ENCODE results near the gene CDS2.

CDS2 gene

DNA sequence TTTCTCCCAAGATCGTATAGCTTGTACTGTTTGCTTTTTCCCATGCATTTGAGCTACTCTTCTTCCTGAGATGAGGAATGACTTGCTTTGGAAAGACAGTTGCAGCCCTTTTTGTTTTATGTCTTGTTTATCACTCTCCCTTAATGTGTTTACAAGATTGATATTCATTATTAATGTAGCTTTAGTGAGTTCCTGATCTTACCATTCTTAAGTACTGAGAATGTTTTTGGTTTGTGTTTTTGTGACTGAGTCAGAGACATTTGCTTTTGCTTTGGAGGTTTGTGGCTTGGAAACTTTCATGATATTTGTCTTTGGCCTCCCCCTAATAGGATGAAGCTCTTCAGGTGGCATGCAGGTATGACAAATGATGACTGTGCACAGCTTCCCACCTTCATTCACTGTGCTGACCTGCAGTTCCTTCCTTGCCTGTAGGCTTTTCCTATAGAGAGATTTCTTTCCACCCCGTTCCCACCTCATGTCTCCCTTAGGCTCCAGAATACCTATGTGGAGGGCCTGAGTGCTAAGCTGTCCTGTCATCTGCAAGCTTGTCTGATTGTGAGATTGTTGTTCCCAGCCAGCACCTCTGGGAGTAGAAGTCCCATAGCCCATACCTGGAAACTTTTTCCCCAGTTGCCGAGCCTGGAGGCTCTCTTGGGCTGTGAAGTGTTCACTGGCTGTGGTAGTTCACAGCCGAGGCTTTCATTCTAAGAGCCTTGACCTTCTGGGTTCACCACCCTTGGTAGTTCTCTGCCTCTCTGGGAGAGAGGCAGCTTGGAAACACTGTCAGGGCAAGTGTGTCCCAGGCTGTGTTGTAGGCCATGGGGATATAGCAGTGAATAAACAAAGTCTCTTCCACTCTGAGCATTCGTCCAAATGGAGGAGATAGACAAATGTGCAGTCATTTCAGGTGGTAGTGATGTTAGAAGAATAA is 27.1 kb downstream of the CDS2 start:
- DNase-seq: no peak

DNA sequence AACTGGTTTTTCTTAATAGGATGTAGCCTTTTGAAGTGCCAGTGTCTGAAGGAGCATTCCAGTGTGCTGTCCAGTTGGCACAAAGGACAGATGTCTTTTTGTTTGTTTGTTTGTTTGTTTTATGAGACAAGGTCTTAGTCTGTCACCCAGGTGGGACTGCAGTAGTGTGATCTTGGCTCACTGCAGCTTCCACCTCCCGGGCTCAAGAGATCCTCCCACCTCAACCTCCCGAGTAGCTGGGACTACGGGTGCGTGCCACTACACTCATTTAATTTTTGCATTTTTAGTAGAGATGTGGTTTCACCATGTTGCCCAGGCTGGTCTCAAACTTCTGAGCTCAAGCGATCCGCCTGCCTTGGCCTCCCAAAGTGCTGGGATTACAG is 27.7 kb downstream of the CDS2 start:
- DNase-seq: no peak

DNA sequence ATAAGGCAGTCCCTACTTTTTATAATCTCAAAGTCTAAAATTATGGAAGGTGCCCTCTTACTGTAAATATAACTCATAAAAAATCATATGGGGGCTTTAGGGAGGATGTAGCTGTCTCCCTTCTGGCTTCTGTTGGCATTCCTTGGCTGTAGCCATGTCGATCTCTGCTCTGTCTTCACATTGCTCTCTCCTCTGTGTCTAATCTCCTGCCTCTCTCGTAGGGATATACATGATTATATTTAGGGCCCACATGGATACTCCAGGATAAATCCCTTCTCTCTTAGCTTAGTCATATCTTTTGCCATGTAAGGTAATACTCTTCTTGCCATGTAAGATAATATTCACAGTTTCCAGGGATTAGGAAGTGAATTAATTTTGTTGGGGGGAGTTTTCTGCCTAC is 28.6 kb downstream of the CDS2 start:
- DNase-seq: no peak

DNA sequence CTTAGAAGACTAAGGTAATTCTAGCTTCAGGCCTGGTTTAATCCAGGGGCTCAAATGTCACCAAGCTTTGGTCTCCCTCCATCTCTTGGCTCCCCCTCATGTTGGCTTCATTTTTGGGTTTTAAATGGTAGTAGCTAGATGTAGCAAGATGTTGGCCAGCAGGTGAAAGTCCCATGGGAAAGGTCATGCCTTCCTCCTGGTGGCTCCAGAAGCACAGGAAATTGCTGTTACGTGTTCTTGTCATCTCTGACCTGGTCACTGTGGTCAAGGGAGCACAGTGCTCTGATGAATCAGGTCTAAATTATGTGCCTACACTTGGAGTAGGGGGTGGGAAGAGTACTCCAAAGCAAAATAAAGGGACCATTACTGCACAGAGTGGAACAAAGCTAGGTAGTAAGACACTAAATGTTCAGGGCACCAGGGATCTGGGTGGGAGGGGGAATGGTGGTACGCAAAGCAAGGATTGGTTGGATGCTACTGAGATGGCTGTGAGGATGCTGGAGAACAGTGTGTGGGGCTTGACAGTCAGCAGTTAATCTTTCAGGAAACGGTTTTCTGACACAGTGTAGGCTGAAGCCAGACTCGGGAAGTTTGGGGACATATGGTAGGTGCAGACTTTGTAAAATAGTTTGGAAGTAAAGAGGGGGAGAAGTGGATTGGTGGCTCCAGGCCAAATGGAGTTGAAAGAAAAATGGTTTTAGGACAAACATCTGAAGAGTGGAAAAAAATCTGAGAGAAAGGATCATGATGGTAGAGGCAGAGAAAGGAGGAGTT is 30.1 kb downstream of the CDS2 start:
- no peak for DNase-seq

DNA sequence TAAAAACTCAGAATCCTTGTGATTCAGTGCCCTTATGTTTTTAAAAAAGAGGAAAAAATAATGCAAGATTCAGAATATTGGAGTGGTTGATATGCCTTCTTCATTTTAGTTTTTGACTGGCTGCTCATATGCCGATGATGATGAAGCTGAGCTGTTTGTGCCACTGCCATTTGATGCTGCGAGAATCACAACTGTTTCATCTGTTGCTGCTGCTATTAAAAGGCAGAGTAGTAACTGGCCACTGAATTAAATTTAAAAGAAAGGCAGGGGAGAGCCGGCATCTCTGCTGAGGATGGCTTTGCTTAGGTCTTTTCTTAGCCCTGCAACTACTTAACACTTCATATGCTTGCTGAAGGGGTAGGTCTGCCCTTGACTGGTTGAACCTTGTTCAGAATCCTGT is 33.1 kb downstream of the CDS2 start:
- no peak for DNase-seq

DNA sequence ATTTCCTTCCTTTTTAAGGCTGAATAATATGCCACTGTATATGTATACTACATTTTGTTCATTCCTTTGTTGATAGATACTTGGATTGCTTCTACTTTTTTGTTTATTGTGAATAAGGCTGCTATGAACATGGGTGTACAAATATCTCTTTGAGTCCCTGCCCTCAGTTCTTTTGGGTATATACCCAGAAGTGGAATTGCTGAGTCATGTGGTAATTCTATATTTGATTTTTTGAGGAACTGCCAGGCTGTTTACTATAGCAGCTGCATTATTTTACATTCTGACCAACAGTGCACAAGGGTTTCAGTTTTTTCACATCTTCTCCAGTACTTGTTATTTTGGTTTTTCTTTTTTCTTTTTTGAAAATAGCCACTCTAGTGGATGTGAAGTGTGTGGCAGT is 34.1 kb downstream of the CDS2 start:
- no peak for DNase-seq

DNA sequence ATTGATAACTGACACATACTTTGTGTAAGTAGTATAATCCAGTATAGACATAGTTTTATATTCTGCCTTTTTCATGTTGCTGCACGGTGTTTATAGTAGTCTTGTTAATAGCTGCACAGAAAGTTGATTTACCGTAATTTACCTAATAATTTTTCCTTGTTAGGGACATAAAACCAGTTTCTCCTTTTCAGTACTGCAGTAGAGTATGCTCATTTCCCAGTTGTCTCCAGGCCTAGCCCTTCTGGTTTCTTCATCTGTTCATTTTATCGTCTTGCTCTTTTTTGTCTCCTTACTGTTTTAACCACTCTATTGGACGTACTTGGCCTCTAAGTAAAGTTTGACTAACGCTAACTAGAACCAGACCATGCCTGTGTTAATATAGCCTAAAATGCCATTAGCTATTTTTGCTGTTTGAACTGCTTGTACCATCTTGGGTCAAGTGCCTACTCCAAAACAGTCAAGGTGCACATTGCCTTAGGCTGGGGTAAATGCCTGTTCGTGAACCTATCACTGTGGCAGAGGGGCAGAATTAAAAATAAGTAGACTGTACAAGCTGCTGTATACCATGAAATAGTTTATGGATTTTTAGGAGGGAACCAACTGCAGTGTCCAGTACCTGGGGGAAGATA is 34.8 kb downstream of the CDS2 start:
- no peak for DNase-seq

DNA sequence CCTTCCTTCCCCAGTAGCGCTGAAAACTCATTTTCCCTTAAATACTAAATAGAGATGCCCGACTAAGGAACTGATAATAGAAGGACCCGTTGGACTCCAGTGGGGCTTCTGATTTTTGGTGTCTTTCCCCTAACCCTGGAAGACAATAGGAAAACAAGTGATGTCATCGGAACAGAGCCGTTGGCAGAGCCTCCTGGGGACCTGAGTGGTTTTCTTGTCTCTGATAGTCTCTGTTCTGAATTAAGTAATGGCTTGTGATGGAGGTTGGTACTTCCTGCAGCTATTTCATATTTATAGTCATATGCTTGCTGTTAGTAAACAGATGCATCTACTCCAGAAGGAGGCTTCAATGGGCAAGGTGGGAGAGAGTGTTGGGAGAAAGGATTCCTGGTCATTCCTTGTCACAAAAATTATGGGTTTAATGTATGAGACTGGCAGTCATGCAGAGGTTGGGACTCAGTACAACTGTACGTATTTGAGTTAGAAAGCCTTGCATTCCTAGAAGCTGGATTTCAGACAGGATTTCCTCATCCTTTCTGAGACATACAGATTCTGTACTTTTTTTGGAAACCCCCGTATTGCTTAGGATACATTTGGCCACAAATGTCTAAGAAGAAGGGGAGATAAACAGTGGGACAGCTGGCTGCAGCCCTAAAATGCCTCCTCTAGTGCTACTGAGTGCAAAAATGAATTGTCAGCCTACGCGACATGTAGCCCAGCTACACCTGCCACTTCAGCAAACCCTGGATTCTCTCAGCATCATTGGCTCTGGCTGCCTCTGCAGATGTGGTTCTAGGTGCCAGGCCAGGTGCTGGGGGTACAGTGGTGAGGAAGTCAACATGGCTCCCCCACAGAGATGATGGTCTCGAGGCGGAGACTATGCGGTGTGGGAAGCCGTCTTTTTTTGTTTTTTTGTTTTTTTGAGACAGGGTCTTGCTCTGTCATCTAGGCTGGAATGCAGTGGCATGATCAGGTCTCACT is 38.1 kb downstream of the CDS2 start:
- no peak for DNase-seq

DNA sequence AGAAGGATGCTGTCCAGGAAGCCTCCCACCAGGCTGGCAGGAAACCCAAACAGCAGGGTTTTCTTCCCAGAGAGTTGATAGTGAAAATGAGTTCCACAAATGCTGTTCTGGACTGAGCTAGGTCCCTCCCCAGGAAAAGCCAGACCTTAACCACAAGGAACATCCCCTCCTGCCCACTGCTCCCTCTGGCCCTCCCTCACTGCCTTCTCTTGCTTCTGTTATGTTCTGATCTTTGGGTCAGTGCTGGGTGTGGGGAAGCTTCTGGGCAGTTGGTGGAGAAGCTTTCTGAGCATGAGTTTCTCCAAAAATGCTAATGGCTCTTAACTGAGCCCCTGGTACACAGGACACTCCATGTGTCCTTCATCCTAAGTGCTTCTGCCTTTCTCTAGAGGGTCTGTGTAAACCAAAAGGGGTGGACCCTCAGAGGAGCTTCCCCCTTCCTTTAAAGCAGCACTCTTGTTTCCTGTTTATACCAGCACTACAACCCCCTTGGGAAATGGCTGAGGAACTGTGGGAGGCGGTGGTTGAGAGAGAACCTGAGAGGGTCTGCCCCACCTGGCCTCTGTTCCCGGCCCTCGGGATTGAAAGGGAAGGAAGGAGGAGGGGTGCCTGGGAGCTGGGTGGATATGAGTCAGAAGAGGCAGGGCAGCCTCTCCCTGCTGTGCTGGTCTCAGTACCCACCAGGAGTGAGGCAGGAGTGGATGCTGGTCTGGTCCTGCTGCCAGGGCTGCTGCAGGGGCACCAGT is 42.0 kb downstream of the CDS2 start:
- DNase-seq: no peak

DNA sequence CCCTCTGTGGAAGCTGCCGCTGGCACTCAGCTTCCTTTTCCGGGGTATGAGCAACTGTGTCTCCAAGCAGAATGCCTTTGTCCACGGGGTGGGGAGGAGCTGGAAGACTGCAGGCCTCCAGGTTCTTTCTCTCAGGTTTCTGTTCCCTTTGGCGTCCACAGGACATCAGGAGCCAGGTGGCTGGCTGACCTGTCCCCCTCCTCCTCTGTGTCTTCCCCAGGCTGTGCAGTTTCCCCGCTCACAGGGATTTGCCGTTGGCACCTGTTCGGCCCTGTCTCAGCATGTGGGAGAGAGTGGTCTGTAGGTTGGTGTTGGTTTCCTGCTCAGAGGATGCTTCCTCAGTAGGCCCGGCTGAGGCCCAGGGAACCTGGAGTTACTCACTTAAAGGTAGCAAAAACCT is 43.5 kb downstream of the CDS2 start:
- no peak for DNase-seq

DNA sequence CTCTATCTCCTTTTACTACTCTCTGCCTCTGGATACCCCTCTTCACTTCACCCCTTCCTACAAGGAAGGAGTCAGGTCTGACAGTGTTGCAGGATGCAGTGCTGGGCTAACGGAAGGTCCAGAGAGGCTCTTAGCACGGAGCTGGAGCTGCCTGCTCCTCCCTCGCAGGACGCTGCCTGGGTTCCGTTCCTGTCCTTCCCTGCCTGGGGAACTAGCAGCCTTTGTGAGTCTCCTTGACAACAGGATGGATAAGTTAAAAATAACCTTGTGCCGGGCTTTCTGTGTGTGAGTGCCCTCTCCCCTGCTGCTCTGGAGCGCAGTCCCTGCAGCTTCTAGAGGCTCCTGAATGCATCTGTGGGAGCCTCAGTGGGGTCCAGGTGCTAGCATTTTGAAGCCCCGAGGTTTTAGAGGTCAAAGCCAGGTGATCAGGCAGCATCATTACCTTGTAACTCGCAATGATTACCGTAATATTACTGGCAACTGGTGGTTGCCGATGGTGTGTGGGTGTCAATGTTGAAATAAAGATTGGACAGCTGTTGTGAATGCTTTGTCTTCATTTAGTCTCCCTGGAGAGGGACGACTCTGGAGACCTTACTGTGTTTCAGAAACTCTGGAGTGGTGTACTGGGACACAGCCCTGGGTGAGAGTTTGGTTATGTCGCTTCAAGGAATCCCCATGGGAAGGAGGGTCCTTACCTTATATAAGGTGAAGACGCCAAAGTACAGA is 44.4 kb downstream of the CDS2 start:
- no peak for DNase-seq

DNA sequence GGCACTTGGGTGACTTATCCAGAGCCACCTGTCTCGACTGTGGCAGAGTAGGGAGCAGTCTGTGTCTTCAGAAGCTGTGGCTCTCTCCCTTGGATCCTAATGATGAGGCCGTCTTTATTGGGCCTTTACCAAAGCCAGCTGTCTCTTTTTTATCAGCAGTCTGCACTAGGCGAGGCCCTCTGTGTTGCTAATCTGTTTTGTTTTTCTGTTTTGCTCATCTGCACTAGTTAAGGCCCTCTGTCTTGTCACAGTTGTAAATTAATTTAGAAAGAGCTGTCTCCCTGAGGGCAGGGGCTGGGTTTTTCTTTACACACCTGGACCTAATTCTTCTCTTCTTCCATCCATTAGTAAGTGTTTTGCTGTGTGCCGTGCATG is 45.0 kb downstream of the CDS2 start:
- no peak for DNase-seq

DNA sequence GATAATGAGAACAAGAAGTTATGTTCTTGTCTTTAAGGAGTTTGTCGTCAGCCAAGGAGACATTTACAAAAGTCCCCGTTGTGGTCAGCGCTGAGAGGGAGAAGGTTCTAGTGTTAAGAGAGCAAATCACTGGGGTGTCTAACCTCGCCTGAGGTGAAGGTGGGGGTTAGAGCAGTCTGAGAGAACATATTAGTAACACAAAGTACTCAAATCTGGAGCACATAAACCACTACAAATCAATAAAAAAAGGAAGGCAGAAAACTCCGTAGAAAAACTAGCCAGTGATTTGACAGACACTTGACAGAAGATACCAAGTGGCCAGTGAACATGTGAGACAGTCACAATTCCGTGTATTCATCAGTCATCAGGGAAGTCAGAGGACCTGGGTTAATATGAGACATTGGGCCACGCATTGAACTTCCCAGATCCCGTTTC is 45.4 kb downstream of the CDS2 start:
- no peak for DNase-seq

DNA sequence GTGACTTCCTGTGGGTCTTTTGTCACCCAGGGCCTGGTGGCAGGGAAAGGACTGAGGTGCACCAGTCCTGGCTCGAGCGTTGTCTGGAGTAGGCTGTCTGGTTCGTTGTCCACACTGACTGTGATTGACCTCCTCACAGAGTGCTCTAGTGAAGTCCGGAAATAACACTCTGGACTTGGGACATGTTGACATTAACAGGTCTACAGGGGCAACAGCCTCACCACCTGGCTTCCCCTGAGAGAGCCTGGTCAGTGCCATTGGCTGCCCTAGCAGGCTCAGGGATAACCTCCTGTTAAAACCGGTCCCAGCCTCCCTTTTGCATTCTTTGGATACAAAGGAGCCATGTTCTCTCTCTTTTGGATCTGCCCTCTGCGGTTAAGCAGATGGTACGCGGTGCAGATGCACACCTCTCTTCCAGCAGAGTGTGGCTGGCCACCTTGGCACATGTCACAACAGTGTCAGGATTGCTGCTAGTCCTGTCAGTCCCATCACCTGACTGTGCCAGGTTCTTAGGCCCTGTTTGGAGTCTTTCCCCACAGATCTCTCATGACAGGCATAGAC is 46.2 kb downstream of the CDS2 start:
- DNase-seq: no peak

DNA sequence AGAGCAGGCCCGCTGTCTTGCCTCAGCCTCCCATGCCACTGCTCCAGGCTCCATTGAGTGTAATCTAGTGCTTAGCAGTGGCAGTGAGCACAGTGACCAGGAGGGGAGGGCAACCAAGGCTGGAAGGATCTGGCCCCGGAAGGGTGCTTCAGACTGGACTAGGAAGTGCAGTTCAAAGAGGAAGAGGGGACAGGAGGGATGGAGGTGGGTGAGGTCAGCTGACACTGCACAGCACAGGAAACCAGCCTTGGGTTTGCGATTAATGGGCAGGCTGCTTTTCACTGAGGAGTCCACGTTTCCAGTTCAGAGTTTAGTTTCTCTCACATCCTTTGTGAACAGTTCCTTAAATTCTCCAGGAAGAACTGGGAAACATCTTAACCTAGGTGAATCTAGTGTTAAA is 46.9 kb downstream of the CDS2 start:
- DNase-seq: no peak

DNA sequence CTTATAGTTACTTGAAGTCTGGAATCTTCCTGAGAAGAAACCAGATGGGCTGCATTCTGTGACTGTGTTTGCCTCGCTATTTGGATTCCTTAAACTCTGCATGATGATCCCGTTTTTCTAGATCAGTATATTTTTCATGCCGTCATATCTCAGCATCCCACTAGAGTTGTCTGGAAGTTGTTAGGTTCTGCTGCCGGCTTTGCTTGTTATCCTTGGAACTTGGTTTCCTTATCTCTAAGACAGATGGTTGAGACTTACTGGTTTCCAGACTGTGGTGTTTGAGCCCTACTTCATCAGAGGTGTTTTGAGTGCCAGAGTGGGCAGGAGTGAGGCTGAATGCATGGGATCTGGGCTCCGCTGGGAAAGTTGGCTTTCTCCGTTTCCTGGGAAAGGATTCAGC is 50.3 kb downstream of the CDS2 start:
- DNase-seq: no peak

DNA sequence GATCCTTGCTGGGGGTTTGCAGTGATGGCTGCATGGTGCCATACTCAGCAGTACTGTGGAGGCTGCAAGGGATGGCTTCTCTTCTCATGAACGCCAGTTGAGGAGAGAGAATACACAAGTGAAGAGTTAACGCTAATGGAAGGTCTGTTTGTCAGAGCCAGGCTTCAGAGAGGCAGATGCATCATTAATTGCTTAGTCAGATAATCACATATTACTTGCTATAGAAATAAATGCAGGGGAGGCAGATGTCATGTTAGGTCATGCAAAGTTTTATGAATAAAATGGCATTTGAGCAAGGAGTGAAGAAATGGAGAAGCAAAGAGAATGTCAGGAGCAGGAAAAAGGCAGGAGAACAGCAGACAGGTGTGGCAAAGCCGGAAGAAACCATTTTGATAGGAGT is 51.2 kb downstream of the CDS2 start:
- no peak for DNase-seq

DNA sequence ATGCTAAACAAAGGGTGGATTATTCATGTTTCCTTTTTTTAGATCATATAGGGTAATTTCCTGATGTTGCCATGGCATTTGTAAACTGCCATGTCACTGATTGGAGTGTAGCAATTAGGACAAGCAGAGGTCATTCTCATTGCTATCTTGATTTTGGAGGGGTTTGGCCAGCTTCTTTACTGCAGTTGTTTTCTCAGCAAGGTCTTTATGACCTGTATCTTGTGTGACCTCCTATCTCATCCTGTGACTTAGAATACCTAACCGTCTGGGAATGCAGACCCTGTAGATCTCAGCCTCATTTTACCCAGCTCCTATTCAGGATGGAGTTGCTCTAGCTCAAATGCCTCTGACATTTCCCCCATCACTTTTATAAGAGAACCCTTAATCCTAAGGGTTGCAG is 53.6 kb downstream of the CDS2 start:
- DNase-seq: no peak

DNA sequence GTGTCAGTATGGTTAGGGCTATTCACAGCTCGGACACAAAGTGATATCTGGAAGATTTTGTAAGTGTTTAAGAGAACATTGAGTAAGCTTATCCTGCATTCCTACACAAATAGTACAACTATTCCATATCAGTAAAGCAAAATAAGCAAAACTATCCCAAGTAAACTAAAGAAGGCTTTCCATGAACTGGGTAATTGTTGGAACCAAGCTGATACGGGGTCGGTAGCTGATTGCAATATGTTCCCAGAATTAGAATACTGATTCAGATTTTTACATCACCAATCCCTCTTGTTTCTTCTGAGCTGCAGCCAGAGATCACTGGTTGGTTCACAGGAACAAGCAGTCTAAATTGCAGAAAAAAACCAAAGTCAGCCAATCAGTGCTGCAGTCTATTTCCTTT is 54.1 kb downstream of the CDS2 start:
- no peak for DNase-seq

DNA sequence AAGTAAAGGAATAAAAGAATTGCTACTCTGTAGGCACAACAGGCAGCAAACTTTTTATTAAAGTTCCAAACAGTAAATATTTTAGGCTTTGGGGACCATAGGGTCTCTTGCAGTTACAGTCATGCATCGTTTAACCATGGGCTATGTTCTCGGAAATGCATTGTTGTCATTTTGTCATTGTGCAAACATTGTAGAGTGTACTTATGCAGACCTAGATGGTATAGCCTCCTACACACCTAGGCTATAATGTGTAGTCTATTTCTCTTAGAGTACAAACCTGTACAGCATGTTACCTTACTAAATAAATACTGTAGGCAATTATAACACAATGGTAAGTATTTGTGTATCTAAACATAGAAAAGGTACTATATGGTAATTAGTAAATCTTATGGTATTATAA is 54.7 kb downstream of the CDS2 start:
- no peak for DNase-seq

DNA sequence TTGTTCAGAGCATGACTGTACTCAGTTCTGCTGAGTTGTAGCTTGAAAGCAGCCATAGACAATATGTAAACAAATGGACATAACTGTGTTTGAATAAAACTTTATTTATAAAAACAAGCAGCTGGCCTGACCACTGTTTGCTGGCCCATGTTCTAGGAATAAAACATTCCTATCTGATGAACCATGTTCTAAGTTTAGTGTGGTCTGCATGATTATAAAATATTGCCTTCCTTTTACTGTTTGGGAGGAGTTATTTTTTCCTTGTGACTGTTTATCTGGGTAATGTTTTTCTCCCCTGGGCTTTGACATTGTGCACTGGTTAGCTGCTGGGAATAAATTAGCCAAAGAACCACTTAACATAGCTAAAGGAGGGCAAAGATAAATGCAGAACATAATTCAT is 55.1 kb downstream of the CDS2 start:
- no peak for DNase-seq

Data from T-helper 9 cell (primary cell).